Measurements from ENCODE around the gene FREY1.

- TF ChIP-seq POLR2A (IDR thresholded peaks at IDR 0.05) = no peak
- TF ChIP-seq CTCF (IDR thresholded peaks at IDR 0.05 in 4 of 5, conservative IDR thresholded peaks at IDR 0.05 in 1 of 5) = no peak
Observed at GRCh38 chr11:45920531-45921477, 13.7 kb upstream of the FREY1 start.
